C4-2B (cell line): Measurements from ENCODE around the gene SNRNP25.

Experiments used
- ZFX ChIP-seq: fragments of 450-650 bp; IDR thresholded peaks from 2 replicates; pipeline ENCODE4 v1.6.1; 2017
- TF ChIP-seq, protein P1 (sequence below): fragments of 450-650 bp; conservative IDR thresholded peaks from 2 replicates; pipeline ENCODE4 v1.5.1; 2017; ENCODE audit warnings: mild to moderate bottlenecking

DNA sequence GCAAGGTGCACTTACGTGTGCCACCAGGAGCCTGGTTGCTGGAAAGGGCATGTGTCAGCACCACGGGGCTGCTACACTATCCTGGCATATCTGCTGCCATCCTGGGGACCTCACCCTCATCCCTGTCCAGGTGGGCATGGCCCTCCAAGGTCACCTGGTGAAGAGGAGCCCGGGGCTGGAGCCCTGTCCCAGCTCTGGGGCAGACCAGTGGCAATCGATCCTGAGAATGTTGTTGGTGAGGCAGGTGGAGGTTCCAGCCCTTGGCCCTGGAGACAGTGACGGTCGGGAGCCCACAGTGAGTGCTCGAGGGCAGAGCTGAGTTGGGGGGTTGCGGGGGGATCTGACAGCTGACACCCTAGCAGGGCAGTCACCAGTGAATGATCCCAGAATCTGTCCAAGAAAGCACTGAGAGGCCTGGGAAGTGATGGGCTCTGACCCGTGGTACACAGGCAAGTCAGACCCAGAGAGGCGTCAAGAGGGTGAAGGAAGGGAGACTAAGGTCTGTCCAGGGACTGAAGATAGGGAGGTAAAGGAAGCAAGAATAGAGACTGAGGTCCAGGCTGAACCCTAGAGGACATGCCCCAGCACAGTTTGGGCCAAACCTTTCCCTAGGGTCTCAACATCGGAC, 17.8 kb upstream of the SNRNP25 start:
- TF ChIP-seq, protein P1, sequence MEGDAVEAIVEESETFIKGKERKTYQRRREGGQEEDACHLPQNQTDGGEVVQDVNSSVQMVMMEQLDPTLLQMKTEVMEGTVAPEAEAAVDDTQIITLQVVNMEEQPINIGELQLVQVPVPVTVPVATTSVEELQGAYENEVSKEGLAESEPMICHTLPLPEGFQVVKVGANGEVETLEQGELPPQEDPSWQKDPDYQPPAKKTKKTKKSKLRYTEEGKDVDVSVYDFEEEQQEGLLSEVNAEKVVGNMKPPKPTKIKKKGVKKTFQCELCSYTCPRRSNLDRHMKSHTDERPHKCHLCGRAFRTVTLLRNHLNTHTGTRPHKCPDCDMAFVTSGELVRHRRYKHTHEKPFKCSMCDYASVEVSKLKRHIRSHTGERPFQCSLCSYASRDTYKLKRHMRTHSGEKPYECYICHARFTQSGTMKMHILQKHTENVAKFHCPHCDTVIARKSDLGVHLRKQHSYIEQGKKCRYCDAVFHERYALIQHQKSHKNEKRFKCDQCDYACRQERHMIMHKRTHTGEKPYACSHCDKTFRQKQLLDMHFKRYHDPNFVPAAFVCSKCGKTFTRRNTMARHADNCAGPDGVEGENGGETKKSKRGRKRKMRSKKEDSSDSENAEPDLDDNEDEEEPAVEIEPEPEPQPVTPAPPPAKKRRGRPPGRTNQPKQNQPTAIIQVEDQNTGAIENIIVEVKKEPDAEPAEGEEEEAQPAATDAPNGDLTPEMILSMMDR, result no peak
- no peak for TF ChIP-seq ZFX
